Activated CD4-positive, alpha-beta T cell treated with anti-CD3 and anti-CD28 coated beads, Interleukin-2, amount 50 U/mL, for 24 hours (primary cell): ENCODE measurements around the gene ACSM3.
"Not testable (repeated sequence)": the region's sequence is repeated elsewhere in the genome, so short reads cannot be mapped to it uniquely, and the experiment has no call there.

ENCODE experiments used
- DNase-seq, 2 donors: peaks; one replicate each; pipeline ENCODE4 v3.0.0-alpha.2; 2020; ENCODE audit warnings: low read depth in 1 of 2, low spot score in 1 of 2

ACSM3 gene

DNA sequence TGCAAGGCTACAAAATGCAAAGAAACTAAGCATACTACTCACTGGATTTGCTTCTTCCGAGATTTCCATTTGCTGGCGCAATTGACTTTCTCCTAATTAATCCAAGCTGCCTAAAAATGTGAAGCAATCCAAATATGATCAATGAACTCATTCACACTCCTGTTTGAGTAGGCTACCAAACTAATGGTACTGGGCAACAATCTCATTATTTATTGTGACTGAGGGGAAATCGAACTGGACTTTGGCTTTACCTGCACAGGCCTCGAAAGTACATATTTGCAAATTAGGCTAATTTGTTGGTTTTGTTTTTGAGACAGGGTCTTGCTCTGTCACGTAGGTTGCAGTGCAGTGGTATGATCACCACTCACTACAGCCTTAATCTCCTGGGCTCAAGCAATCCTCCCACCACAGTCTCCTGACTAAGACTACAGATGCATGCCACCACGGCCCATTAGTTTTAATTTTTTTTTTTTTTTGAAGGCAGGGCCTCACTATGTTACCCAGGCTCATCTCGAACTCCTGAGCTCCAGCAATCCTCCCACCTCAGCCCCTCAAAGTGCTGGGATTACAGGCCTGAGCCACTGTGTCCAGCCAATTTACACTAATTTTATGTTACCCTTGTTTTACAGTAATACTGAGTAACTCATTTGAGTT lies 39.9 kb downstream of the ACSM3 start:
- DNase-seq = no peak

DNA sequence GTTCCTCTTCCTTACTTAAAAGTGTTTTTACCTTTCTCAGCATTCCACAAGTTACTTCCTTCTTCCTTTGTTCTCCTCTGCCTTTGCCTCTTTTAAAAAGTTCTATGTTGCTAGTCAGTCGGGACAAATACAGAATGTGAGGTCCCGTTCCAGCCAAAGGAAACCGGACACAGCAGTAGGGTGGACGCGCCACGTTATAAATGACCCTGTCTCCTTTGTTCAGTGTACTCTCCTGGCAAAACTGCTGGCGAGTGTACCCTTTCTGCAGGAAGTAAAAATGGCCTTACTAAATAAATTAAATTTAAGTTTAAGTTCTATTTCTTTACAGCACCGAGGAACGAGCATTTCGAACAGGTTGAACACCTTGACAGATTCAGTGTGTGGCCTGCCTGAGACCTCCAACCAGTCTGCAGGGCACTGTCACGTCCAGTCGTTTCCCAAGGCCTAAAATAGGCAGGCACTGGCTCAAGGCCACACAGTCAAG lies 41.9 kb downstream of the ACSM3 start:
- not testable (repeated sequence) for DNase-seq

DNA sequence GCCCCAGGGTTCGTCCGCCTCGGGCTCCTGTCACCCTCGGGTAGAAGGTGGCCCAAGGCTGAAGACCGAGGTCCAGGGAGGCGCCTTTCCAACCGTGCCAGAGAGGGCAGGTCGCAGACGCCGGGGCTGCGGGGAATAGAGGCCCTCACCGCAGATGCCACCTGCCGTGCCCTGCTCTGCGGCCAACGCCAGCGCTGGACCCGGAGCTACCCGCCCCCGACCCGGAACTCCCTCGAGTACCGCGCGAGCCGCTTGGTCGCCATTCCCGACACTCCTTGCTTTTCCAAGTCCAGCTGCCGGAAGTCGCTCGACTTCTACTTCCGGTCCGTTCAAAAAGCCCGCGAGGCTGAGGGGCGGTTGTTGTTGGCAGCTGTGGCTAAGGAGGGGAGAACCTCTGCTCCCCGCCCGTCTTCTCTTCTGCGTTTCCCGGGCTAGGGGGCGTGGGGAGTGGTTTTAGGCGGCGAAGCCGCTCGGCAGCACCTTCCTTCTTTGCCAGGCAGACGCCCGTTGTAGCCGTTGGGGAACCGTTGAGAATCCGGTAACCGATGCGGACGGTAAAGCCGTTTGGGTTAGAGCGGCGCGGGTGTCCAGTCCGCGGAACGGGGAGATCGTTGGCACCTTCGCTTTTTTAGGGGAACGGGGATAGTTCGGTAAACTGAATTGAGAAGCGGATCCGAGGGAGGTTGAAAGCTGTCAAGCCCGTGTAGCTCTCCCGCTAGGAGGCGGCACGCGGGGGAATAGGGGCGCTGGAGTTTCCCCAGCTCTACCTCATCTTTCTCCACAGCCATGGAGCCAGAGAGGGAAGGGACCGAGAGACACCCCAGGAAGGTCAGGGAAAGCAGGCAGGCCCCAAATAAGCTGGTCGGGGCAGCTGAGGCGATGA lies 42.6 kb downstream of the ACSM3 start, which contains the start of the genes ERI2 and REXO5:
Gene ERI2 (minus strand): TSS at position 305 of the 883 bp plus-strand sequence. CDS start 42 bp downstream, at position 263.
Gene REXO5 (plus strand): TSS at position 360 of the 883 bp plus-strand sequence. CDS start 427 bp downstream, at position 787.
- DNase-seq = peak; percentile 52 to 73

DNA sequence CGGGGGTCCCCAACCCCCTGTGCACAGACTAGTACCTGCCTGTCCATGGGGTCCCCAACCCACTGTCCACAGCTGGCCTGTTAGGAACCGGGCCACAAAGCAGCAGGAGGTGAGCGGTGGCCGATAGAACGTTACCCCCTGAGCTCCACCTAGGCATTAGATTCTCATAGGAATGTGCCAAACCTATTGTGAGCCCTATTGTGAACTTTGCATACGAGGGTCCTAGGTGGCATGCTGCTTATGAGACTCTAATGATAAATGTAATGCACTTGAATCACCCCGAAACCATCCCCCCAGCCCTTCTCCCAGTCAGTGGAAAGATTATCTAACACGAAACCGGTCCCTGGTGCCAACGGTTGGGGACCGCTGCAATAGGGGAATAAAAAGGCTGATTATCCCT lies 44.0 kb downstream of the ACSM3 start:
- DNase-seq = no peak

DNA sequence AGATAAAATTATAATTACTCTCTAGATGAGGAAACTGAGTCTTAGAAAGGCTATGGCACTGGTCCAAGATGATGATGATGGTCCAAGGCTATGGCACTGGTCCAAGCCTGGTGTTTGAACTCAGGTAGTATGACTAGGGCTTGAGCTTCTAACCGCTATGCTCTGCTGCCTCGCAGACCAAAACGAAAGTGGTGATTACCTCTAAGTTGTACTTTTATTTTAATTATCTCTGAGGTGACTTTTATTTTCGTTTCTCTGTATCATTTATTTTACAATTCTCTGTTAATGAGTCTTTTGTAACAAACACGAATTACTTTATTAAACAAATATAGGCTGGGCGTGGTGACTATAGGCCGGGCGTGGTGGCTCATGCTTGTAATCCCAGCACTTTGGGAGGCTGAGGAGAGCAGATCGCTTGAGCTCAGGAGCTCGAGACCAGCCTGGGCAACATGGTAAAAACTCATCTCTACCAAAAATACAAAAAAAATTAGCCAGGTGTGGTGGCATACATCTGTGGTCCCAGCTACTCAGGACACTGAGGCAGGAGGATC lies 48.1 kb downstream of the ACSM3 start:
- no peak for DNase-seq

DNA sequence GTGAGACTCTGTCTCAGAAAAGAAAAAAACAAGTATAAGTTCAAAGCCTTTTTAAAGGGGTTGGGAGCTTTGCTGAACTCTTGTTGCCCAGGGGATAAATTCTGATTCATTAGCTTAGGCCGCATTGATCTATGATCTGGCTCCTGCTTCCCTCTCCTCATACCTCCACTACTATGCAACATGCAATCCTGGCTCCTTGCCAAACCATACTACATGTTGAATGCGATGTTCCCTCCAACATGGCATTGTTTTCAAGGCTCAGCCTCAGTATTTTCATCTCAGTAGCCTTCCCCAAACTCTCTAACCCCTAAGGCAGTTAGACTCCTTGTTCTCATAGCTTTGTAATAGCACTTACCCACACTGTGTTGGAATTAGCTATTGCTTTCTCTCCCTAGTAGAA lies 48.7 kb downstream of the ACSM3 start:
- no peak for DNase-seq

DNA sequence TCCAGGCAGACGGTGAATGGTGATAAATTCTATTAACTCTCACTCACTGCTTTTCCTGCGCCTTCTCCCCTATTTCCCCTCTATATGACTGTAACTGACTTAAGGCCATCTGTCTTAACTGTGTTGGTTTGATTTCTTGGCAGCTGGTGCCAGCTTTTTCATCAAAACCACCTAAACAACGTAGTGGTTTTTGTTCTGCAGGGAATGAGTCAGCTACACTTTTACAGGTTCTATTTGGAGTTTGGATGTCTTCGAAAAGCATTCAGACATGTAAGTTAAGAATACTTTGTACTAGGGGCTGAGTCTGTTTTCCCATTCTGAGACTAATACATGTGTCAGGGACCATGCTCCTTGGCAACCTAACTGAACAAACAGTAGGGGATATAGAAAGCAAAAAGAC lies 51.0 kb downstream of the ACSM3 start:
- DNase-seq = no peak

DNA sequence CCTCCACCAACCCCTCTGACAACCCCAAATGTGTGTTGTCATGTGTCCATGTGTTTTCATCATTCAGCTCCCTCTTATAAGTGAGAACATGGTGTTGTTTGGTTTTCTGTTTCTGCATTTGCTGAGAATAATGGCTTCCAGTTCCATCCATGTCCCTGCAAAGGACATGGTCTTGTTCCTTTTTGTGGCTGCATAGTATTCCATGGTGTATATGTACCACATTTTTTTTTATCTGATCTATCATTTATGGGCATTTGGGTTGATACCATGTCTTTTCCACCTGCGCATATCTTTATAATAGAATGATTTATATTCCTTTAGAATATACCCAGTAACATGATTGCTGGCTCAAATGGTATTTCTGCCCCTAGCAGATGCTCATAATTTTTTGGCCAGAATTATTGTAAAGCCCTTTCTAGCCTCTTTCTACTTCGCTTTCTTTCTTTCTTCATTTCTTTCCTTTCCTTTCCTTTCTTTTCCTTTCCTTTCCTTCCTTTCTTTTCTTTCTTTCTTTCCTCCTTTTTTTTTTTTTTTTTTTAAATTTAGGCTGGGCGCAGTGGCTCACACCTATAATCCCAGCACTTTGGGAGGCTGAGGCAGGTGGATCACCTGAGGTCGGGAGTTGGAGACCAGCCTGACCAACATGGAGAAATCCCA lies 55.2 kb downstream of the ACSM3 start:
- no peak for DNase-seq

DNA sequence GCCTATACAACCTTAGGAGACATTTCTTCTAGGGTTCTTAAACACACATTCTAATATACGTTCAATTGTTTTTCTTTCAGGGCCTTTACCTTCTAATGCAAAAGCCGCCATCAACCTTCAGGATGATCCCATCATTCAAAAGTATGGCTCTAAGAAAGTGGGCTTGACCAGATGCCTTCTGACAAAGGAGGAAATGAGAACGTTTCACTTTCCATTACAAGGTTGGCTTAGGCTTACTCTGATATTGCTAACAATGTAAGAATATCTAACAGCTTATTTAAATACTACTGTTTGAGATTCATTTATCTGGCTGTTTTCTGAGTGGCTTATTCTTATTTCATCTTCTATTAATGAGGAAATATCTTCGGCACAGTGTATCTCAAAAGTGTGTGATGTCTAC lies 57.9 kb downstream of the ACSM3 start:
- DNase-seq = no peak

DNA sequence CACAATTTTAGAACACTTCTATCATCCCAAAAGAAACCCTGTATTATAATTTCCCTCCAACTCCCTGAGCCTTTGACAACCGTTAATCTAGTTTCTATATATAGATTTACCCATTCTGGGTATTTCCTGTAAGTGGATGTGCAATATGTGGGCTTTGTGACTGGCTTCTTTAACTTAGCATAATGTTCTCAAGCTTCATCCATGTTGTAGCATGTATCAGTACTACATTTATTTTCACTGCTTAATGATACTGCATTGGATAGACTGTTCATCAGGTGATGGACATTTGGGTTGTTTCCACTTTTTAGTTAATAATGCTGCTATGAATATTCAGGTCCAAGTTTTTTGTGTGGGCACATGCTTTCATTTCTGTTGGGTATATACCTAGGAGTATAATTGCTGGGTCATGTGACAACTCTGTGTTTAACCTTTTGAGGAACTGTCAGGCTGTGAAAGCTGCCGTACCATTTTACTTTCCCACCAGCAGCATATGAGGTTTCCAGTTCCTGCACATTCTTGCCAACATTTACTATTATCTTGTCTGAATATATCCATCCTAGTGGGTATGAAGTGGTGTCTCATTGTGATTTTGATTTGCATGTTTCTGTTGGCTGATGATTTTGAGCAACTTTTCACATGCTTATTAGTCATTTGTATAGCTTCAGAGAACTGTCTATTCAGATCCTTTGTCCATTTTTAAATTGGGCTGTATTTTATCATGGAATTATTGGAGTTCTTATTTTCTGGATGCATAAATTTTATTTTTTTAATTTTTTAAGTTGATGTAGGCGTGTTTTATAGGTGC lies 58.9 kb downstream of the ACSM3 start:
- DNase-seq = no peak

DNA sequence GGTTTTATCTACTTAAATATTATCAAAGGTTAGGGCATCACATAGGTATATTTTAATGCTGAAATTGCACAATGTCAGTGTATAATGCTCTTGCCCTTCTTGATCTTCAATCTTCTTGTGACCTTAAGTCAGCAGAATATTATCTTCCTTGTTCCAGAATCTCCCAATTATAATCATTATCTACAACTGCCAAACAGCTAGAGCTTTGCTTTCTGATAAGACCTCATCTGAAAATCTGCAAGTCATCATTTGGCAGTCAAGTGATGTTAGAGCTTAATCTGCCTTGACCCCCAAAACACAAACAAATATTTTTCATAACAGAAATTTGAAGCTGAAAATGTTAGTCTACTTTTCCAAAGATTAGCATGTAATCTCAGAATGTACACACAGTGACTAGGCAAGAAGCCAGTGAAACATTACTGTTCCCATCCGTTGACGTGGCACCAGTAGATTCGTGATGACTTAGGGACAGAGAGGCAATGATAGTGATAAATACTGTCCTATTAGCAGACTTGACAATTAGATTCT lies 62.3 kb downstream of the ACSM3 start:
- DNase-seq = no peak

DNA sequence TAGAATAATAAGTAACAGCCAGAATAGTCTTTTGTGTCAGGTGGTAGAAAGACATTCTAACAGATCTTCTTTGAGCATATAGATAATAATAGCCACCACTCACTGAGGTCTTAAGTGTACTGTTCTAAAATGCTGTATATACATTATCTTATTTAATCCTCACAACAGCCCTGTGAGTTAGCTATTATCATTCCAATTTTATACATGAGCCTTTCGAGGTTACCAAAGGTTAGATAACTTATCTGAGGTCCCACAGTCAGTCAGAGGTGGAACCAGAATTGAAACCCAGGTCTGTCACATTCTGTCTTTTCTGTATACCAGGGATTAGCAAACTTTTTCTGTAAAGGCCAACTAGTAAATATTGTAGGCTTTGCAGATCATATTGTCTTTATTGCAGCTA lies 65.7 kb downstream of the ACSM3 start:
- DNase-seq = no peak

DNA sequence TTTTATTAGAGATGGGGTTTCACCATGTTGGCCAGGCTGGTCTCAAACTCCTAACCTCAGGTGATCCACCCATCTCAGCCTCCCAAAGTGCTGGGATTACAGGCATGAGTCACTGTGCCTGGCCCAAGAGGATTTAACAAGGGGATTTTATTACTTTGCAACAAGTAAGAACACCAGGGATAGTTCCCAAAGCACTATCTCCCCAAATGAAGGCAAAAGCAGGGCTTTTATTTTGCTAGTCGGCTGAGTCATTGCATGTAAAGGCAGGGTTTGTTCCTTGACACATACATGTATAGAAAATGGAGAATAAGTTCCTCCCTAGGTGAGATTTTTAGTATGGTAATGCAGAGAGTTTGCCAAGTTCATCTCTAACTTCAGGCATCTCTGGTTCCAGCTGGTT lies 66.6 kb downstream of the ACSM3 start:
- no peak for DNase-seq

DNA sequence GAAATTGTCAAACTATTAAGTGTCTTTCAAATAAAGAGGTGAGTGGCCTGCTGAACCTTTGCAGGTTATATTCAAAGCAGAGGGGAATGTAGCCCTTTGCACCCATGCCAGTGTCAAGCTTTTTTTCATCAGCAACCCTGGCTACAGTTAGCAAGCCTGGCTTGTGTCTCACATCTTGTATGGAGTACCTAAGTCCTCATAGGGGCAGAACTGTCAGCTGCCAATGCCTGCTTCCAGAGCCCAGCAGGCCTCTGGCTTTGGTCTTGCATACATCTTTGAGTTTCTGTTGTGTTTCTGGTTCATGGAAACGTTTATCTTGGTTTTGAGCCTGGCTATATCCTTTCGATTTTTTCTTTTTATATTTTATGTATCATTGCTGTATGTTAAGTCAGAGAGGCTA lies 69.3 kb downstream of the ACSM3 start:
- DNase-seq = no peak

DNA sequence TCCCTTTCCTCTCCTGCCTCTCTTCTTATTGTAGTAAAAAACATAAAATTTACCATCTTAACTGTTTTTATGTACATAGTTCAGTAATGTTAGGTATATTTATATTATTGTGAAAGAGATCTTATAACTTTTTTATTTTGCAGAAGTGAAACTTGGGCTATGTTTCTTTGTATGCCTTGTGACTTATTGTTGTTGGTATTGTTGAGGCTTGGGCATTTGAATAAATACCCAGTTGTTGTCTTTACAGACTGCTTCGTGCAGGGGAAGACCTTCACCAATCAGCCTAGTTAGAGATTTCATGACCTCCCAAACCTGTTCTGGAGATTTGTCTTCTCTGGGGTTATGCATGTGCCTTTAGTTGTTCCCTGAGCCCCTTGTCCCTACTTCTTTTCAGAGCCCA lies 74.4 kb downstream of the ACSM3 start:
- no peak for DNase-seq

DNA sequence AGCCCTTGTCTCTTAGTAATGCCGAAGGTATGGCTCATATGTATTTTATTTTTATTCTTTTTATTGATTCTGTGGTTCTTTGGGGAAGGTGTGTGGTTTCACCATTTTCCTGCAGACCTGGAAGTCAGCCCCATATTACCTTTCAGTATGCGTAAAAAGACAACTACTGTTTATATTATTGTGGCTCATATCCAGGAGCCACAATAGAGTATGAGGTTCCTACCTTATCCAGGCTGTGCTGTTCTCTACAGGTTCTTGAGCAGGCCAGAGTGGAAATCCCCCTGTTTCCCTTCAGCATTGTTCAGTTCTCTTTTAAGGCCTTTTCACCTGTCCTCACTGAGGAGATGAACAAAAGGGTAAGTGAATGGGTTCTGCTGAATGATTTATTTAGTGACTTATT lies 75.7 kb downstream of the ACSM3 start:
- DNase-seq = no peak

DNA sequence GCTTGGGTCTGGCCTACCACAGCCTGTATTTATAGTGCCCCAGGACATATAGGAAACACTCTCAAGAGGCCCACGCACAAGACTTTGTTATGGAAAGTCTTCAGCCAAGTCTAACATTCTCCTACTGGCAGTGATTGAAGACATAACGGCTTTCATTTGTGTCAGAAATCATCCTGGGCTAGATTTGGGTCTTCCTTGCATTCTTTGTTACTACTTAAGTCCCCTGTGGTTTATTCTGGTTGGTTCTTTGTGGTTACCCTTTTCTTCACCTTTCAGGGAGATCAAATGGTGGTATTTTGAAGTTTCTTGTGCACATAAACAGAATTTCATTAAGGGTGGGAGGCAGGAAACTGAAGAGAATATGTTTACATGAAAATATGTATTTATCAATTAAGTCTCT lies 80.2 kb downstream of the ACSM3 start:
- DNase-seq = no peak

DNA sequence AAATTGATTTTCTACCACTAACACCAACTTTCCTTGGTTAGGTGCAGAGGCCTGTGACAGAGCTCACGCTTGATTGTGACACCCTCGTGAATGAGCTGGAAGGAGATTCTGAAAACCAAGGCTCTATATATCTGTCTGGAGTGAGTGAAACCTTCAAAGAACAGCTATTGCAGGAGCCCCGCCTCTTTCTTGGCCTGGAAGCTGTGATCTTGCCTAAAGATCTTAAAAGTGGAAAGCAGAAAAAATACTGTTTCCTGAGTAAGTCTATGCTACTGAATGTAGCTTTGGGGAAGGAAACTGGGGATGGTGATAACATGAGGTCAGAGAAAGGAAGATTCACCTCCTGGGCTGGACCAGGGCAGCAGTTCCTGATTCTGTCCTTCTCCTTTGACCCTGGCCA lies 80.8 kb downstream of the ACSM3 start:
- no peak for DNase-seq

DNA sequence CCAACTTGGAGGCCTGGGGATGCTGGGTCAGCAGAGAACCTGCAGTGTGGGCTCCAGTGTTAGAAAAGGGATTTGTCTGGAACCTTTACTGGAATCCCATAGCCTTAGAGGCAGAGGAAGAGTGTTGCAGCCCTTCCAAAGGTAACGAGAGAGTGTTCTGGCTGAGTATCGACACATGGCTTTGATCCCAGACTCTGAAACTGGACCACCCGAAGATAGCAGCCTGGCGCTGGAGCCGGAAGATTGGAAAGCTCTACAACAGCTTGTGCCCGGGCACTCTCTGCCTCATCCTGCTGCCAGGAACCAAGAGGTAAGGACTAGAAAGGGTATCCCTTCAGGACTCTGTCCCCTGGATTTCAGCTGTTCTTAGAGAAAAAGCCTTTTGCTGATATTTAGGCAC lies 82.2 kb downstream of the ACSM3 start:
- no peak for DNase-seq

DNA sequence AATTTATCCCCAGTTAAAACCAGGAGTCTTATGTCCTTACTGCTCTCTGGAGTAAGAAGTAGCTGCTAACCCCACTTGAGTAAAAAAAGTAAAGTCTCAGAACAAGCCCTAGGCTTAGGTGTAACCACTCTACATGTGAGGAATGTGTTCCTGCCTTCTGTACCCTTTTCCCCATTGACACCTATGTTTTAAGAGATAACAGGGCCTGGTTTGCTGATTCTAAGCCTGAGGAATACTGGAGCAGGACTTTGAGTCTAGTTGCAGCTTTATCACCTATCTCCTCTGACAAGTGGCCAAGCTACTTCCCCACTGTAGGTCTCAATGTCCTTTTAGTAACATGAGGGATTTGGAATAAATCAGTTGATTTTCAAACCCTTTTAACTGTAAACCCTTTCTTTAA lies 82.7 kb downstream of the ACSM3 start:
- no peak for DNase-seq
